ENCODE measurements around the gene MRPL55. TPM values are rescaled to one million over a fixed set of nuclear protein-coding genes. Genes with fewer than 3 reads are reported as not detected.

The MRPL55 gene
- total RNA-seq, 1 donor from 2014 or later: 73.5 TPM

DNA sequence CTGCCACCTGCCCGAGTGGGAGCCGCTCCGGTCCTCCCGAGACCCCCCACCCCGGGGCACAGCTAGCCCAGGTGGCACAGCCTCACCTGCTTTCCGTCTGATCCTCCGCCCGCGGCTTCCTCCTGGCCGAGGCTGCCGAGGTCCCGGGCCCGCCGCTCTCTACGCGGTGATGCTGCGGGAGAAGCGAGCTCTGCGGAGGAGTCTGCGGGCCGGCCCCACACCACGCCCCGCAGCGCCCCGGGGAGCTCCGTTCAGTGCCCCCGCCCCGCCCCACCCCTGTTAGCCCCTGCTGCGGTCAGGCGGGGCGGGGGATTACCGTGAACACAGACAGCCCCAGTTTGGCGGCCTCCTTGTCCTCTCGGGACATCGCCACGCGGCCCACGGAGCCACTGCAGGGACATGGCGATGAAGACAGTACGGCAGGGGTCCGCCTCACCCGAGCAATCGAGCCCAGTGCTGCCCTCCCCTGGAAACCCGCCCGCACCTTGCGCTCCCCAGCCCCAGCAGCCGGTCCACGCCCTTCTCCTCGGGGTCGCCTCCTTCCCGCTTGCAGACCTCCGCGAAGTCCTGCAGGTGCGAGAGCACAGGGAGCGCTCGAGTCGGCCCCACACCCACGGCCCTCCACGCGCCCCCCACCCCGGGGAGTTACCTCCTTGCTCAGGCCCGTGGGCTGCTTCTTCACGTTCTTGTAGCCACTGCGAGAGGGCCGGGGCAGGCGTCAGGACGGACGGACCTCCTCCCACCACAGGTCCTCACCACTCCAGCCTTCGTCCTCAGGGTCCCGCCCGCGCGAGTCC is 6.9 kb downstream of the MRPL55 start:
- DNase-seq (ENCODE audit: low read depth): no peak
- Histone ChIP-seq H3K4me3 (ENCODE audit: low read depth, low read length) (peak overlapping the region; percentile 95), H3K36me3 (ENCODE audit: control insufficient read depth, insufficient read depth, low read length) (peaks cover 5% of the 10 kb centered on the region), H3K27me3 (ENCODE audit: control insufficient read depth, insufficient read depth, low read length) (no peaks in the 10 kb centered on the region)
- TF ChIP-seq, protein P1, sequence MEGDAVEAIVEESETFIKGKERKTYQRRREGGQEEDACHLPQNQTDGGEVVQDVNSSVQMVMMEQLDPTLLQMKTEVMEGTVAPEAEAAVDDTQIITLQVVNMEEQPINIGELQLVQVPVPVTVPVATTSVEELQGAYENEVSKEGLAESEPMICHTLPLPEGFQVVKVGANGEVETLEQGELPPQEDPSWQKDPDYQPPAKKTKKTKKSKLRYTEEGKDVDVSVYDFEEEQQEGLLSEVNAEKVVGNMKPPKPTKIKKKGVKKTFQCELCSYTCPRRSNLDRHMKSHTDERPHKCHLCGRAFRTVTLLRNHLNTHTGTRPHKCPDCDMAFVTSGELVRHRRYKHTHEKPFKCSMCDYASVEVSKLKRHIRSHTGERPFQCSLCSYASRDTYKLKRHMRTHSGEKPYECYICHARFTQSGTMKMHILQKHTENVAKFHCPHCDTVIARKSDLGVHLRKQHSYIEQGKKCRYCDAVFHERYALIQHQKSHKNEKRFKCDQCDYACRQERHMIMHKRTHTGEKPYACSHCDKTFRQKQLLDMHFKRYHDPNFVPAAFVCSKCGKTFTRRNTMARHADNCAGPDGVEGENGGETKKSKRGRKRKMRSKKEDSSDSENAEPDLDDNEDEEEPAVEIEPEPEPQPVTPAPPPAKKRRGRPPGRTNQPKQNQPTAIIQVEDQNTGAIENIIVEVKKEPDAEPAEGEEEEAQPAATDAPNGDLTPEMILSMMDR (IDR thresholded peaks at IDR 0.05; ENCODE audit: insufficient read depth, low read length, poor library complexity, severe bottlenecking): peak; percentile 35

DNA sequence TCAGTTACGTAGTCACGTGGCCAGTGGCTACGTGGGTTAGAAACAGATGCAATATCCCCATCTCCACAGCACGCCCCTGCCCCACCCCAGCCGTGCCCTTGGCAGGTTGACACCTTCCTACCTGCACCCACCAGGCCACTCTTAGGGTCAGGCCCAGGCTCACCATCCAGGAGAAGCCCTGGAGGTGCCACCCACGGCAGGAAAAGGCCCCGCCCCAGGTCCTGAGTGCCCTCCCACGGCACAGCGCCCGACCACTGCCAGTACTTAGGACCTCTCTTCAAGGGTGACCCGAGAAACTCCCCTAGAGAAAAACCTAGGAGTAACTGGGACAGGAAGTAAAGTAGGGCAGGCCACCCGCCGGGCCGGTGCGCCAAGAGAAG is 7.5 kb downstream of the MRPL55 start:
- no peak for DNase-seq (ENCODE audit: low read depth)
- Histone ChIP-seq H3K4me3 (ENCODE audit: low read depth, low read length) (peak overlapping the region; percentile 95), H3K36me3 (ENCODE audit: control insufficient read depth, insufficient read depth, low read length) (peaks cover 5% of the 10 kb centered on the region), H3K27me3 (ENCODE audit: control insufficient read depth, insufficient read depth, low read length) (no peaks in the 10 kb centered on the region)
- TF ChIP-seq, protein P1 (IDR thresholded peaks at IDR 0.05; ENCODE audit: insufficient read depth, low read length, poor library complexity, severe bottlenecking): no peak

DNA sequence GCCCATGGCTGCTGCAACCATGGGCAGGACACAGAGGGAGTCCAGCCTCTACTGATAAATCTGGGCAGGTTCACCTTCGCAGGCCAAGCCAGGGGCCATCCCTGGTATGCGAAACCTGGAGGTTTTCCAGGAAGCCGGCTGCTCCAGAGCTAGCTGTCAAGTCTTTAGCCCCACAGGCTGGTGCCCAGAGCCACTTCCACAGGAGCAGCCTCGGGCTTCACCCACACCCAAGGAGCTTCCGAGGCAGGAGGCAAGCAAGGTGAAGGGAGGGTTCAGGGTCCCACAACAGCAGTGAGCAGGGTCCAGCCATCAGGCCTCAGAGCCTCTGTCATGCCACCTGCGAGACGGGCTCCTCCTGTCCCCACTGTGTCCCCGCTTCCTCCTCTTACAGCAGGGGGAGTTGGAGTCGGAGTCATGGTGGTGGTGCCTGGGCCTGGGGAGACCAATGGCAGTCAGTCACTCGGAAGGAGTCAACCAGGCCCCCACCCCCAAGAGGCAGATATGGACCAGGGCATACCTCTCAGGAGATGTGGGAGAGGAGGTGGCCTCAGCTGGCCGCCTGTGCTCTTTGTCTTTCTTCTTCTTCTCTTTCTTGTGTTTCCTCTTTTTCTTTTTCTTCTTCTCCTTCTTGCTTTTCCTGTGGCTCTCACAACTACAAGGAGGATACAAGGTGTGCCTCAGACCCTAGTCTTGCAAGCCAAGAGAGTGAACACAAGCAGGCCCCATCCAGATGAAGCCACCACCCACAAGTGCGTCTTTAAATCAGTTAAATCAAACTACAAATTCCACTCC is 8.1 kb downstream of the MRPL55 start:
- Histone ChIP-seq H3K27me3 (ENCODE audit: control insufficient read depth, insufficient read depth, low read length) (no peaks in the 10 kb centered on the region), H3K36me3 (ENCODE audit: control insufficient read depth, insufficient read depth, low read length) (peaks cover 5% of the 10 kb centered on the region), H3K4me3 (ENCODE audit: low read depth, low read length) (no peak overlapping the region)
- no peak for DNase-seq (ENCODE audit: low read depth)
- TF ChIP-seq, protein P1 (IDR thresholded peaks at IDR 0.05; ENCODE audit: insufficient read depth, low read length, poor library complexity, severe bottlenecking): no peak

DNA sequence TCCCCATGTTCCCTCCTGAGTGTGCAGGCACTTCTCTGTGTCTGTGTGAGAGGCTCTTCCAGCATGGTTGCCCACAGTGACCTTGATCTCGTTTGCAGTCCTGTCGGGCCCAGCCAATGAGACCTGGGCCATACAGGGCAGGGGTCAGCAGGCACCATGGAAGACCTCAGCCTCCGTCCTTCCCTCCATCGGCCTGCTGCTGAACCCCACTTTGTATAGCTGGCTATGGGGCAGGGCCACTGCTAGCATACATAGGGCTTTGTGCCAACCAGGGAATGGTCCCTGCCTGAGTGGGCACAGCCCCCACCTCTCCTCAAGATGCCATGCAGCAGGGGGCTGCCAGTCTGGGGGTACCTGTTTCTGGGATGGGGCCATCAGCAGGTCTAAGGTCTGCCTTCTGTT is 9.8 kb downstream of the MRPL55 start:
- peaks cover 5% of the 10 kb centered on the region for H3K36me3 ChIP-seq (ENCODE audit: control insufficient read depth, insufficient read depth, low read length)
- DNase-seq (ENCODE audit: low read depth): no peak
- TF ChIP-seq, protein P1 (IDR thresholded peaks at IDR 0.05; ENCODE audit: insufficient read depth, low read length, poor library complexity, severe bottlenecking): no peak
- H3K4me3 ChIP-seq (ENCODE audit: low read depth, low read length): no peak overlapping the region
- no peaks in the 10 kb centered on the region for H3K27me3 ChIP-seq (ENCODE audit: control insufficient read depth, insufficient read depth, low read length)

DNA sequence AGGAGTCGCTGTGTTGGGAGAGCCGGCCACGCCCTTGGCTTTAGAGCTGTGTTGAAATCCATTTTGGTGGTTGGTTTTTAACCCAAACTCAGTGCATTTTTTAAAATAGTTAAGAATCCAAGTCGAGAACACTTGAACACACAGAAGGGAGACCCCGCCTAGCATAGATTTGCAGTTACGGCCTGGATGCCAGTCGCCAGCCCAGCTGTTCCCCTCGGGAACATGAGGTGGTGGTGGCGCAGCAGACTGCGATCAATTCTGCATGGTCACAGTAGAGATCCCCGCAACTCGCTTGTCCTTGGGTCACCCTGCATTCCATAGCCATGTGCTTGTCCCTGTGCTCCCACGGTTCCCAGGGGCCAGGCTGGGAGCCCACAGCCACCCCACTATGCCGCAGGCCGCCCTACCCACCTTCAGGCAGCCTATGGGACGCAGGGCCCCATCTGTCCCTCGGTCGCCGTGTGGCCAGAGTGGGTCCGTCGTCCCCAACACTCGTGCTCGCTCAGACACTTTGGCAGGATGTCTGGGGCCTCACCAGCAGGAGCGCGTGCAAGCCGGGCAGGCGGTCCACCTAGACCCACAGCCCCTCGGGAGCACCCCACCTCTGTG is 10.7 kb downstream of the MRPL55 start:
- no peak for DNase-seq (ENCODE audit: low read depth)
- peaks cover 5% of the 10 kb centered on the region for H3K36me3 ChIP-seq (ENCODE audit: control insufficient read depth, insufficient read depth, low read length)
- TF ChIP-seq, protein P1 (IDR thresholded peaks at IDR 0.05; ENCODE audit: insufficient read depth, low read length, poor library complexity, severe bottlenecking): no peak
- H3K4me3 ChIP-seq (ENCODE audit: low read depth, low read length): no peak overlapping the region
- no peaks in the 10 kb centered on the region for H3K27me3 ChIP-seq (ENCODE audit: control insufficient read depth, insufficient read depth, low read length)
